Smooth muscle cell (in vitro differentiated cells): ENCODE data around the gene RNF135. TPM values are rescaled to one million over a fixed set of nuclear protein-coding genes. Genes with fewer than 3 reads are reported as not detected.

Experiments used
- DNase-seq: peaks from one replicate; lab custom pipeline; 2025; ENCODE audit not compliant: unreplicated experiment; lab: John Stamatoyannopoulos, UW
- H2AFZ ChIP-seq: fragments of 200-600 bp; sonication (generic); 2 replicates; pipeline ENCODE4 v1.6.0; 2016; ENCODE audit warnings: antibody characterized with exemption, low read depth, mild to moderate bottlenecking
- H3F3A ChIP-seq: fragments of 200-600 bp; sonication (generic); 2 replicates; pipeline ENCODE4 v1.6.0; 2017; ENCODE audit warnings: antibody characterized with exemption, low read depth
- H3K27ac ChIP-seq: fragments of 200-600 bp; sonication (generic); 2 replicates; pipeline ENCODE4 v1.5.1; 2016; ENCODE audit warnings: low read depth, mild to moderate bottlenecking
- H3K27me3 ChIP-seq: fragments of 200-600 bp; sonication (generic); 2 replicates; pipeline ENCODE4 v1.6.1; 2016; ENCODE audit warnings: low read depth, mild to moderate bottlenecking
- H3K36me3 ChIP-seq: fragments of 200-600 bp; sonication (generic); 2 replicates; pipeline ENCODE4 v1.5.1; 2016; ENCODE audit warnings: low read depth
- H3K4me1 ChIP-seq: fragments of 200-600 bp; sonication (generic); 2 replicates; pipeline ENCODE4 v1.5.1; 2016; ENCODE audit warnings: low read depth
- H3K4me2 ChIP-seq: fragments of 200-600 bp; sonication (generic); 2 replicates; pipeline ENCODE4 v1.6.0; 2016; ENCODE audit warnings: mild to moderate bottlenecking
- H3K4me3 ChIP-seq: fragments of 200-600 bp; sonication (generic); 2 replicates; pipeline ENCODE4 v1.5.1; 2016; ENCODE audit warnings: mild to moderate bottlenecking
- H3K79me2 ChIP-seq: fragments of 200-600 bp; sonication (generic); 2 replicates; pipeline ENCODE4 v1.6.0; 2016; ENCODE audit warnings: low read depth, mild to moderate bottlenecking
- H3K9ac ChIP-seq: fragments of 200-600 bp; sonication (generic); 2 replicates; pipeline ENCODE4 v1.6.0; 2016; ENCODE audit warnings: low read depth
- H3K9me3 ChIP-seq: fragments of 200-600 bp; sonication (generic); replicated peaks from 2 replicates; pipeline ENCODE4 v1.5.1; 2016; ENCODE audit warnings: low read depth
- H4K20me1 ChIP-seq: fragments of 200-600 bp; sonication (generic); 2 replicates; pipeline ENCODE4 v1.6.0; 2016; ENCODE audit warnings: low read depth
- WGBS: methylation state at CpG from one replicate; pipeline ENCODE4 v1.1.7; 2016; ENCODE audit warnings: low lambda C conversion rate; 5-methylcytosine and 5-hydroxymethylcytosine counted together
- polyA plus RNA-seq: library from polyadenylated mRNA; unstranded; fragments of >200 nt; fragmentation: Nextera tagmentation; extraction: Ambion mirVana; gene quantifications from 2 replicates; pipeline ENCODE4 v1.2.1, GENCODE V29; 2016
- total RNA-seq: library from RNA; depleted of rRNA; stranded (reverse); fragments of >200 nt; gene quantifications from 2 replicates; pipeline ENCODE4 v1.2.3, GENCODE V29; 2014
- TF ChIP-seq, protein P1 (sequence below): fragments of 200-600 bp; sonication (generic); IDR thresholded peaks from 2 replicates; pipeline ENCODE4 v1.5.1; 2017; ENCODE audit warnings: borderline replicate concordance, mild to moderate bottlenecking, antibody characterized with exemption; ENCODE audit not compliant: insufficient read depth, poor library complexity, severe bottlenecking

Gene RNF135
- total and polyA plus RNA-seq, 2 experiments from 2014 or later = 9.7 to 17.9 TPM

DNA sequence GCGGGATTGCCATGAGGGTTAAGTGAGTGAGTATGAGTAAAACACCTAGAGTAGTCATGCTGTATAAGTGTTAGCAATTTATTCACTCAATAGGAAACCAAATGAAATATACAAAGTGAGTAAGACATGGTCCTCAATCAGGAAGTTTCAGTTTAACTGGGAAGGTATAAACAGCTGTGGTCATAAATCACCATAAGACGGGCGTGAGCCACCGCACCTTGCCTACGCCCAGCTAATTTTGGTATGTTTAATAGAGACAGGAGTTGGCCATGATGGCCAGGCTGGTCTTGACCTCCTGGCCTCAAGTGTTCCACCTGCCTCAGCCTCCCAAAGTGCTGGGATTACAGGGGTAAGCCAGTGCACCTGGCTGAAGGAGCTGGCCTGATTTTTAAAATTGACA, 27.0 kb downstream of the RNF135 start:
- Histone ChIP-seq H2AFZ (no peak overlapping the region), H3K27me3 (no peaks in the 10 kb centered on the region), H3K79me2 (no peaks in the 10 kb centered on the region), H3K36me3 (no peaks in the 10 kb centered on the region), H3K9ac (no peak overlapping the region), H3K4me1 (no peaks in the 10 kb centered on the region), H3K4me2 (no peak overlapping the region), H3K9me3 (no peaks in the 10 kb centered on the region), H3K4me3 (no peak overlapping the region), H4K20me1 (no peaks in the 10 kb centered on the region), H3F3A (no peaks in the 10 kb centered on the region), H3K27ac (no peak overlapping the region)
- 96% methylated on average over 5 of the region's 5 CpGs for WGBS
- TF ChIP-seq, protein P1, sequence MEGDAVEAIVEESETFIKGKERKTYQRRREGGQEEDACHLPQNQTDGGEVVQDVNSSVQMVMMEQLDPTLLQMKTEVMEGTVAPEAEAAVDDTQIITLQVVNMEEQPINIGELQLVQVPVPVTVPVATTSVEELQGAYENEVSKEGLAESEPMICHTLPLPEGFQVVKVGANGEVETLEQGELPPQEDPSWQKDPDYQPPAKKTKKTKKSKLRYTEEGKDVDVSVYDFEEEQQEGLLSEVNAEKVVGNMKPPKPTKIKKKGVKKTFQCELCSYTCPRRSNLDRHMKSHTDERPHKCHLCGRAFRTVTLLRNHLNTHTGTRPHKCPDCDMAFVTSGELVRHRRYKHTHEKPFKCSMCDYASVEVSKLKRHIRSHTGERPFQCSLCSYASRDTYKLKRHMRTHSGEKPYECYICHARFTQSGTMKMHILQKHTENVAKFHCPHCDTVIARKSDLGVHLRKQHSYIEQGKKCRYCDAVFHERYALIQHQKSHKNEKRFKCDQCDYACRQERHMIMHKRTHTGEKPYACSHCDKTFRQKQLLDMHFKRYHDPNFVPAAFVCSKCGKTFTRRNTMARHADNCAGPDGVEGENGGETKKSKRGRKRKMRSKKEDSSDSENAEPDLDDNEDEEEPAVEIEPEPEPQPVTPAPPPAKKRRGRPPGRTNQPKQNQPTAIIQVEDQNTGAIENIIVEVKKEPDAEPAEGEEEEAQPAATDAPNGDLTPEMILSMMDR = no peak
- DNase-seq = no peak

DNA sequence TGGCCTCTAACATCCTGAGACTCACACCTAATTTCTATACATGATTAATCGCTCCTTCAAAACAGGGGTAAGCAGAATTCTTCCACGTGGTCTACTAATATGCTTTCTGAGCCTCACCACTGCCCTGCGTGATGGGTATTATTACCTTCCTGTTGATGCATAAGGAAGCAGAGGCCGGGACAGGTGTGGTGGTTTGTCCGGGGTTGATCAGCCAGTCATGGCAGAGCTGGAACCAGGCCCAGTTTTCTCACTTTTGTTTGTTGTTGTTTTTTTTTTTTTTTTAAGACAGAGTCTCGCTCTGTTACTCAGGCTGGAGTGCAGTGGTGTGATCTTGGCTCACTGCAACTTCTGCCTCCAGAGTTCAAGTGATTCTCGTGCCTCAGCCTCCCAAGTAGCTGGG, 31.2 kb downstream of the RNF135 start:
- H3K79me2 ChIP-seq = no peaks in the 10 kb centered on the region
- no peak overlapping the region for H3K9ac ChIP-seq
- no peaks in the 10 kb centered on the region for H3K36me3 ChIP-seq
- no peak overlapping the region for H3K4me3 ChIP-seq
- no peaks in the 10 kb centered on the region for H4K20me1 ChIP-seq
- no peak overlapping the region for H2AFZ ChIP-seq
- H3K27me3 ChIP-seq = no peaks in the 10 kb centered on the region
- H3K4me2 ChIP-seq = no peak overlapping the region
- WGBS = 97% methylated on average over 7 of the region's 7 CpGs
- no peaks in the 10 kb centered on the region for H3K4me1 ChIP-seq
- no peak for DNase-seq
- H3F3A ChIP-seq = no peaks in the 10 kb centered on the region
- no peak overlapping the region for H3K27ac ChIP-seq
- H3K9me3 ChIP-seq = no peaks in the 10 kb centered on the region
- TF ChIP-seq, protein P1 = no peak

DNA sequence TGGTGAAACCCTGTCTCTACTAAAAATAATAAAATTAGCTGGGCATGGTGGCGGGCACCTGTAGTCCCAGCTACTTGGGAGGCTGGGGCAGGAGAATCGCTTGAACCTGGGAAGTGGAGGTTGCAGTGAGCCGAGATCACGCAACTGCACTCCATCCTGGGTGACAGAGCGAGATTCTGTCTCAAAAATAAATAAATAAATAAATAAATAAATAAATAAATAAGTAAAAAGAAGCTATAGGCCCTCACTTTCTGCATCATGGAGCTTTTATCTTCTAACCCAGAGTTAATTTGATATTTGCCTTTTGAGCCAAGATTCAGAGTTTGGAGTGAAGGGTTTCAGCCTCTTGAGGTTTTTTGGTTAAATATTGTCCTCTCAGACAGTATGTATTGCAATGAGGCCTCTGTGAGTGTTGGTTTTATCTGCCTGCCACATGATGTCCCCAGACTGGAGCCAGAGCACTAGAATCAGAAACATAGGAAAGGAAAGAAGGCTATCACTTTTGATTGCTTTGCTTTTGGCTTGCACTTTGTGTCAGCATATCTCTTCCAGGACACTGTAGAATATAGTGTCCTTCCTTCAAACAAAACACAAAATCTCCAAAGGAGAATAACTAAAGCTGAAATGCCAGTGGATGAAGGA, 32.5 kb downstream of the RNF135 start:
- Histone ChIP-seq H3K9me3 (no peaks in the 10 kb centered on the region), H3K9ac (no peak overlapping the region), H3K79me2 (no peaks in the 10 kb centered on the region), H4K20me1 (no peaks in the 10 kb centered on the region), H3K4me2 (no peak overlapping the region), H3K4me3 (no peak overlapping the region), H3F3A (no peaks in the 10 kb centered on the region), H3K4me1 (no peaks in the 10 kb centered on the region), H2AFZ (no peak overlapping the region), H3K27me3 (no peaks in the 10 kb centered on the region), H3K36me3 (no peaks in the 10 kb centered on the region), H3K27ac (no peak overlapping the region)
- TF ChIP-seq, protein P1 = no peak
- no peak for DNase-seq
- 98% methylated on average over 5 of the region's 5 CpGs for WGBS

DNA sequence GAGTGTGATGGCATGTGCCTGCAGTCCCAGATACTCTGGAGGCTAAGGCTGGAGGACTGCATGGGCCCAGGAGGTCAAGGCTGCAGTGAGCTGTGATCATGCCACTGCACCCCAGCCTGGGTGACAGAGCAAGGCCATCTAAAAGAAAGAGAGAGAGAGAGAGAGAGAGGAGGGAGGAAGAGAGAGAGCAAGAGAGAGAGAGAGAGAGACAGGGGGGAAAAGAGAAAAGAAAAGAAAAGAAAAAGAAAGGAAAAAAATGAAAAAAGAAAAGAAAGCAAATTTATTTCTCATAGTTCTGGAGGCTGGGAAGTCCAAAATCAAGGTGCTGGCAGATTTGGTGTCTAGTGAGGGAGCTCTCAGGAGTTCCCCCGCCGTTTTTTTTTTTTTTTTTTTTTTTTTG, 33.3 kb downstream of the RNF135 start:
- no peaks in the 10 kb centered on the region for H4K20me1 ChIP-seq
- peaks cover 2% of the 10 kb centered on the region for H3K4me1 ChIP-seq
- no peaks in the 10 kb centered on the region for H3F3A ChIP-seq
- no peak overlapping the region for H3K4me3 ChIP-seq
- no peaks in the 10 kb centered on the region for H3K36me3 ChIP-seq
- 92% methylated on average over 2 of the region's 2 CpGs for WGBS
- H3K9ac ChIP-seq = no peak overlapping the region
- TF ChIP-seq, protein P1 = no peak
- H2AFZ ChIP-seq = no peak overlapping the region
- no peak for DNase-seq
- H3K27ac ChIP-seq = no peak overlapping the region
- no peaks in the 10 kb centered on the region for H3K9me3 ChIP-seq
- peaks cover 2% of the 10 kb centered on the region for H3K27me3 ChIP-seq
- H3K79me2 ChIP-seq = no peaks in the 10 kb centered on the region
- no peak overlapping the region for H3K4me2 ChIP-seq
